Measurements from ENCODE around the gene ANTXRL.
"Not testable (repeated sequence)": the region's sequence is repeated elsewhere in the genome, so short reads cannot be mapped to it uniquely, and the experiment has no call there.

DNA sequence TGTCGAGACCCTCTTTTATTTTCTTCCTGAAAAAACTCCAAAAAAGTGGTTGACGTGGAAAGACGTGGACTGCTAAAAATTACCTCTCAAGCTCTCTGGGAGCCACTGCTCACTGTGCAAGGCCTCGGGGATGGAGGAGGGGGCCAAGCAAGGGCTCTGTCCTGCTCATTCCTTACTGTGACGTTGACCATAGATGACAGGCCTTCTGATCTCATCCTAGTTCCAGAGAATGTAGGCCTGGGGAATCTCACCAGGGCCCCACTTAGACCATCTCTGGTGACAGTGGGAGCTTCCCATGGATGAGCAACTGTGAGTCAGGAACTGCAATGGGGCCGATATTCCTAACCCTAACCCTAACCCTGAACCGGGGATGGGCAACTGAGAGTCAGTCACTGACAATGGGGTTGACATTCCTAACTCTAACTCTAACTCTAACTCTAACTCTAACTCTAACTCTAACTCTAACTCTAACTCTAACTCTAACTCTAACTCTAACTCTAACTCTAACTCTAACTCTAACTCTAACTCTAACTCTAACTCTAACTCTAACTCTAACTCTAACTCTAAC lies 15.8 kb upstream of the ANTXRL start:
- TF ChIP-seq, protein P1, sequence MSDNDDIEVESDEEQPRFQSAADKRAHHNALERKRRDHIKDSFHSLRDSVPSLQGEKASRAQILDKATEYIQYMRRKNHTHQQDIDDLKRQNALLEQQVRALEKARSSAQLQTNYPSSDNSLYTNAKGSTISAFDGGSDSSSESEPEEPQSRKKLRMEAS (IDR thresholded peaks at IDR 0.05) = not testable (repeated sequence)
- TF ChIP-seq CTCF (IDR thresholded peaks at IDR 0.05; ENCODE audit: control extremely low read depth in 1 of 3, insufficient read depth in 1 of 3, low read depth in 1 of 3, low read length in 3 of 3); POLR2A (IDR thresholded peaks at IDR 0.05; ENCODE audit: control extremely low read depth in 1 of 2, low read depth in 2 of 2, low read length in 2 of 2): not testable (repeated sequence)

Data from H1 (cell line).